Measurements from ENCODE around the gene GALK2.
"Not testable (repeated sequence)": the region's sequence is repeated elsewhere in the genome, so short reads cannot be mapped to it uniquely, and the experiment has no call there.

The GALK2 gene

GRCh38 chr15:49225572-49226281, 55.7 kb downstream of the GALK2 start:
- DNase-seq = peak in 1 of 2 experiments; percentile 31

DNA sequence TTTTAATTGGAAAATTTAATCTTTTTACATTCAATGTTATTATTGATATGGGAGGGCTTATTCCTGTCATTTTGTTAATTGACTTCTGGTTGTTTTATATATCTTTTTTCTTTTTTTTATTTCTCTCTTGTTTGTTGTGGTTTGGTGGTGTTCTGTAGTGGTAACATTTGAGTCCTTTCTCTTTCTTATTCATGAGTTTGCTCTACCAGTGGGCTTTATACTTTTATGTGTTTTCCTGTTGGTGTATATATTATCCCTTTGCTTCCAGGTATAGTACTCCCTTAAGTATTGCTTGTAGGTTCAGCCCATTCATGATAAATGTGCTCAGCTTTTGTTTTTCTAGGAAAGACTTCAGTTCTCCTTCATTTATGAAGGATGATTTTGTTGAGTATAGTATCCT, 57.6 kb downstream of the GALK2 start:
- DNase-seq = no peak

- no peak for DNase-seq
Measured at GRCh38 chr15:49229922-49230321, 59.9 kb downstream of the GALK2 start.

GRCh38 chr15:49232236-49232806, 62.3 kb downstream of the GALK2 start:
- peak in 1 of 2 experiments; percentile 17 for DNase-seq

DNA sequence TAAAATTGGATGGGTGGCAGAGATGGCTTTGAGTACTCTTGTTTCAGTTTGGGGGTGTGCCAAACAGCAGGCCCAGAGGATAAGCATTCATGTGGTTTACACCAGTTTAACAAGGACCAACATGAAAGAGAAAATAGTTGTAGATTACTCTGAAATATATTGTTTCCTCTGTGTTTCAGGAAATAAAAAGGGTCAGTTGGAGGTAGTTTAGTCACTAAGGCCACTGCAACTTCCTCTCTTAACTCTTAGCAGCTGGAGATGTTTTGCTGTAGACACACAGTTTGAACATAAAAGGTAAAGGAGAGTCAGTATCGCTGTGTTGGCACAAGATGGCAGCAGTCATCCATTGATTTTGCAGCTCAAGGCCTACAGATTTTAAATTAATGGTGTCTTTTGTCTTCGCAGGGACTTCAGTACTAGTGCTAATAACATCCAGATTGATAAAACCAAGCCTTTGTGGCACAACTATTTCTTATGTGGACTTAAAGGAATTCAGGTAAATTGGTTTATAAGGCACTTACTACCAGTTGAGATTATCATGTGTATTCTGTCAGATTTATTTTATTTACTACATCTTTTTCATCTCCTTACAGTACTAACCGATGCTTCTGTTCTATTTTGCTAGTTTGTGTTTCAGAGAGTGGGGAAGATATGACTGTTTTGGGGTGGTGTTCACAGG, 65.5 kb downstream of the GALK2 start:
- DNase-seq = peak; percentile 42 to 67

- peak in 1 of 2 experiments; percentile 20 for DNase-seq
Measured at GRCh38 chr15:49236869-49237268, 66.8 kb downstream of the GALK2 start.

GRCh38 chr15:49238342-49238741, 68.3 kb downstream of the GALK2 start:
- peak; percentile 10 to 48 for DNase-seq

DNA sequence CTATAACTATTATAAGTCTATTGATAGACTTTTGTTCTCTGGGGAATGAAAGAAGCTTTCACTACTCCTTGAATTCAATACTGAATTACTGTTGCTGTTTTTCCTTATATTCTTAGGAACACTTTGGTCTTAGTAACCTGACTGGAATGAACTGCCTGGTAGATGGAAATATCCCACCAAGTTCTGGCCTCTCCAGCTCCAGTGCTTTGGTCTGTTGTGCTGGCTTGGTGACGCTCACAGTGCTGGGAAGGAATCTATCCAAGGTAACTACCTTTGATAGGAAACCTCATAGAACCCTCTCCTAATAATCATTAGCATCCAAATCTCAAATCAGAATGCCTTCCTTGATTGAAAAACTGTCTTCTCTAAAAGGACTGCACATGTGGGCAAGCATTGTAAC, 69.1 kb downstream of the GALK2 start:
- DNase-seq = no peak

- no peak for DNase-seq
Measured at GRCh38 chr15:49242820-49243219, 72.8 kb downstream of the GALK2 start.

- DNase-seq = no peak
Measured at GRCh38 chr15:49247556-49248110, 77.6 kb downstream of the GALK2 start.

GRCh38 chr15:49248291-49248690, 78.2 kb downstream of the GALK2 start:
- DNase-seq = no peak

- DNase-seq = peak; percentile 94 to 97
Measured at GRCh38 chr15:49255966-49256759, 86.1 kb downstream of the GALK2 start.

DNA sequence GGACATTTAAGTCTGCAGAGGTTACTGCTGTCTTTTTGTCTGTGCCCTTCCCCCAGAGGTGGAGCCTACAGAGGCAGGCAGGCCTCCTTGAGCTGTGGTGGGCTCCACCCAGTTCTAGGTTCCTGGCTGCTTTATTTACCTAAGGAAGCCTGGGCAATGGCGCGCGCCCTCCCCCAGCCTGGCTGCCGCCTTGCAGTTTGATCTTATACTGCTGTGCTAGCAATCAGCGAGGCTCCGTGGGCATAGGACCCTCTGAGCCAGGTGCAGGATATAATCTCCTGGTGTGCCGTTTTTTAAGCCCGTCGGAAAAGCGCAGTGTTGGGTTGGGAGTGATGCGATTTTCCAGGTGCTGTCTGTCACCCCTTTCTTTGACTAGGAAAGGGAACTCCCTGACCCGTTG, 95.1 kb downstream of the GALK2 start:
- DNase-seq = not testable (repeated sequence)

GRCh38 chr15:49265911-49266310, 95.9 kb downstream of the GALK2 start:
- no peak for DNase-seq

GRCh38 chr15:49270541-49271421, 100.7 kb downstream of the GALK2 start:
- DNase-seq = no peak

DNA sequence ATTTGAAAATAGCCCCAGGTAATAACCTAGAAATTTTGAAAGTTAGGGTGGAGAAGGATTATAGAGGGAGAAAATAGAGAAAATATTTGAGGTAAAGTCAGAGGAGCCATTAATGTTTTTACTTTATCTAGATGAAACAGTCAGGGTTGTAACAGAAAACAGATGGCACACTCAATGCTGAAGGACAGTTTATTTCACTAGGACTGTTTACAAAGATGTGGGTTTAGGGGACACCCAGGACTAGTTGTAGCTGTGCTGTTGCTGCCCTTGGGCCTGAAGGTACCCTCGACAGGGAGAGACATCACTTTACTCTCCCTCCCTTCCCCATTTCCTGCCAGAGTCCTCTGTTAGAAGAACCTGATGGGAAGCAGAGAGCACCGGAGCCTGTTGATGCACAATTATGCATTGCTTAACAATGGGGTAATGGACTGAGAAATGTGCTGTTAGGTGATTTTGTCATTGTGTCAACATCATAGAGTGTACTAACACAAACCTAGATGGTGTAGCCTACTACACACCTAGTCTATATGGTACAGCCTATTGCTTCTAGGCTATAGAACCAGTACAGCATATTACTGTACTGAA, 103.8 kb downstream of the GALK2 start:
- DNase-seq = no peak

GRCh38 chr15:49278751-49279150, 108.7 kb downstream of the GALK2 start:
- no peak for DNase-seq

- DNase-seq = no peak
Measured at GRCh38 chr15:49279521-49280456, 109.7 kb downstream of the GALK2 start.

GRCh38 chr15:49282366-49282765, 112.3 kb downstream of the GALK2 start:
- DNase-seq = no peak

DNA sequence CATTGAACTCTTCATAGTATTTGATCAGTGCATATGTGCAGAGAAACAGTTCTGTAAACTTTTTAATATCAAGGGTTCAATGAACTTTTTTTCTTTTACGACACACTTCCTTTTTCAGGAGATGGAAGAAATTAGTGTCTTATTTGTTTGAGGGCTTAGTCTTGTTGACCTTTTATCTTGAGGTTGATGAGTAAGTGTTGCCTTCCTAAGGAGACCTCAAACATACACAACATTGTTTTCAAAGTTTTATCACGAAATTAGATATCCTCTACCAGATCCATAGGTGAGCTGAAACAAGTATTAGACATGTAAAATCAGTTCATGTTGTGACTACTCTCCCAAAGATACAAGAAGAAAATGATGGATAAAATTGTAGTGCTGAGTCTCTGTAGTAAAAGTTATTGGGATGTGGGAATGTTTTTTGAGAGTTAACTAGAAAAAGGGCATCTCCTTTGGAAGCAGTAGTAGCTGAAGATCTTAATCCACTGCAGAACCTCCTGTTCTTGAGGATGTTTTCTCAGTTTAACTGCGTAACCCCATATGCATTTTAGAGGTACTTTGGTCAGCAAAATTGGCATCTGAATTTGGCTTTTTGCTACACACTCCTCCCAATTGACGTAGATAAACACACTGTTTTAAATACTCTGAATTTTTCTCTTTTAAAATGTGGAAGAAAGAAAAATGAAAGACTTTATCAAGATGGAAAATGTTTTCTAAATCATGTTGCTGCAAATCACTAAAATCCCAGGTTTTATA, 116.8 kb downstream of the GALK2 start:
- no peak for DNase-seq

All from NCI-H526 (cell line).